BE2C (cell line): ENCODE data around the gene NFS1.
"Not testable (repeated sequence)": the region's sequence is repeated elsewhere in the genome, so short reads cannot be mapped to it uniquely, and the experiment has no call there.

ENCODE experiments used
- DNase-seq: peaks from one replicate; pipeline ENCODE4 v3.0.0-alpha.2; 2020
- H3K27me3 ChIP-seq: fragments of 250-450 bp; sonication (Bioruptor Pico); 2 replicates; pipeline ENCODE4 v1.5.1; 2020; ENCODE audit warnings: mild to moderate bottlenecking
- H3K36me3 ChIP-seq: fragments of 250-450 bp; sonication (Bioruptor Pico); 2 replicates; pipeline ENCODE4 v1.5.1; 2020; ENCODE audit warnings: mild to moderate bottlenecking
- H3K4me1 ChIP-seq: fragments of 250-450 bp; sonication (Bioruptor Pico); 2 replicates; pipeline ENCODE4 v1.5.1; 2020
- H3K4me3 ChIP-seq: 2 replicates; pipeline ENCODE4 v1.5.1; 2011; ENCODE audit warnings: low read depth, low read length
- H3K9me3 ChIP-seq: fragments of 250-450 bp; sonication (Bioruptor Pico); 2 replicates; pipeline ENCODE4 v1.5.1; 2020
- TF ChIP-seq, protein P1 (sequence below): IDR thresholded peaks from 2 replicates; pipeline ENCODE4 v1.5.1; 2012; ENCODE audit warnings: mild to moderate bottlenecking, low read depth, low read length

Gene NFS1

DNA sequence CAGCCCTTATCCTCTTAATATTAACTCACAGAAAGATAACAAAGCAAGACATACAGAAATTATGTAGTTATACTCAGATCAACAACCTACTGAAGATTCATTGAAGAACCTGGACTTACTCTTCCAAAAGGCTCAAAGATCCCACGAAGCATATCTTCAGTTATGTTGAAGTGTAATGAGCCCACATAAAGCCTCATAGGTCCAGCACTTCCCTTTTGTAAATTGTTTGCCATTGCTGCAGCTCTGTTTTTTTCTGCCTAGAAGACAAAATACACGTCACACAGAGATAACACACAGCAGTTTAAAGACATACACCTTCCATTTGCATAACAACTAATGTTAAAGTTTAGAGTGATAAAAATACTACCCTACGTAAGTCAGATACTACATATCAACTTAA, 22.5 kb upstream of the NFS1 start:
- peaks cover 98% of the 10 kb centered on the region for H3K36me3 ChIP-seq
- H3K27me3 ChIP-seq: no peaks in the 10 kb centered on the region
- no peak for DNase-seq
- H3K4me1 ChIP-seq: no peaks in the 10 kb centered on the region
- TF ChIP-seq, protein P1, sequence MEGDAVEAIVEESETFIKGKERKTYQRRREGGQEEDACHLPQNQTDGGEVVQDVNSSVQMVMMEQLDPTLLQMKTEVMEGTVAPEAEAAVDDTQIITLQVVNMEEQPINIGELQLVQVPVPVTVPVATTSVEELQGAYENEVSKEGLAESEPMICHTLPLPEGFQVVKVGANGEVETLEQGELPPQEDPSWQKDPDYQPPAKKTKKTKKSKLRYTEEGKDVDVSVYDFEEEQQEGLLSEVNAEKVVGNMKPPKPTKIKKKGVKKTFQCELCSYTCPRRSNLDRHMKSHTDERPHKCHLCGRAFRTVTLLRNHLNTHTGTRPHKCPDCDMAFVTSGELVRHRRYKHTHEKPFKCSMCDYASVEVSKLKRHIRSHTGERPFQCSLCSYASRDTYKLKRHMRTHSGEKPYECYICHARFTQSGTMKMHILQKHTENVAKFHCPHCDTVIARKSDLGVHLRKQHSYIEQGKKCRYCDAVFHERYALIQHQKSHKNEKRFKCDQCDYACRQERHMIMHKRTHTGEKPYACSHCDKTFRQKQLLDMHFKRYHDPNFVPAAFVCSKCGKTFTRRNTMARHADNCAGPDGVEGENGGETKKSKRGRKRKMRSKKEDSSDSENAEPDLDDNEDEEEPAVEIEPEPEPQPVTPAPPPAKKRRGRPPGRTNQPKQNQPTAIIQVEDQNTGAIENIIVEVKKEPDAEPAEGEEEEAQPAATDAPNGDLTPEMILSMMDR: no peak
- H3K4me3 ChIP-seq: no peak overlapping the region
- no peaks in the 10 kb centered on the region for H3K9me3 ChIP-seq

- DNase-seq: no peak
- Histone ChIP-seq H3K9me3 (no peaks in the 10 kb centered on the region), H3K27me3 (no peaks in the 10 kb centered on the region), H3K4me3 (no peak overlapping the region), H3K4me1 (no peaks in the 10 kb centered on the region), H3K36me3 (peaks cover 98% of the 10 kb centered on the region)
- TF ChIP-seq, protein P1: no peak
These were observed 22.1 kb upstream of the NFS1 start for GRCh38 chr20:35721219-35721618.

GRCh38 chr20:35720165-35721123, 21.3 kb upstream of the NFS1 start:
- Histone ChIP-seq H3K36me3 (peaks cover 98% of the 10 kb centered on the region), H3K4me3 (no peak overlapping the region), H3K27me3 (no peaks in the 10 kb centered on the region), H3K4me1 (no peaks in the 10 kb centered on the region), H3K9me3 (no peaks in the 10 kb centered on the region)
- no peak for DNase-seq
- TF ChIP-seq, protein P1: no peak

DNA sequence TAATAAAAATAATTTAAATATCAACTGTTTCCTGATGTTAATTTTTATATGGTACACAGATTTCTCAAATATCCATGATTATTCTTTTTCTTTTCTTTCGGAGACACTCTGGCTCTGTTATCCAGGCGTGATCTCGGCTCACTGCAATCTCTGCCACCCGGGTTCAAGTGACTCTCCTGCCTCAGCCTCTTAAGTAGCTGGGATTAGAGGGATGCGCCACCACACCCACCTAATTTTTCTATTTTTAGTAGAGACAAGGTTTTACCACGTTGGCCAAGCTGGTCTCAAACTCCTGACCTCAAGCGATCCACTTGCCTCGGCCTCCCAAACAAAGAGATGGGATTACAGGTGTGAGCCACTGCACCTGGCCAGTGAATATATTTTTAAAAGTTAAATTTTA, 20.6 kb upstream of the NFS1 start:
- H3K27me3 ChIP-seq: no peaks in the 10 kb centered on the region
- H3K9me3 ChIP-seq: no peaks in the 10 kb centered on the region
- DNase-seq: no peak
- no peaks in the 10 kb centered on the region for H3K4me1 ChIP-seq
- TF ChIP-seq, protein P1: no peak
- H3K36me3 ChIP-seq: peaks cover 98% of the 10 kb centered on the region
- no peak overlapping the region for H3K4me3 ChIP-seq

DNA sequence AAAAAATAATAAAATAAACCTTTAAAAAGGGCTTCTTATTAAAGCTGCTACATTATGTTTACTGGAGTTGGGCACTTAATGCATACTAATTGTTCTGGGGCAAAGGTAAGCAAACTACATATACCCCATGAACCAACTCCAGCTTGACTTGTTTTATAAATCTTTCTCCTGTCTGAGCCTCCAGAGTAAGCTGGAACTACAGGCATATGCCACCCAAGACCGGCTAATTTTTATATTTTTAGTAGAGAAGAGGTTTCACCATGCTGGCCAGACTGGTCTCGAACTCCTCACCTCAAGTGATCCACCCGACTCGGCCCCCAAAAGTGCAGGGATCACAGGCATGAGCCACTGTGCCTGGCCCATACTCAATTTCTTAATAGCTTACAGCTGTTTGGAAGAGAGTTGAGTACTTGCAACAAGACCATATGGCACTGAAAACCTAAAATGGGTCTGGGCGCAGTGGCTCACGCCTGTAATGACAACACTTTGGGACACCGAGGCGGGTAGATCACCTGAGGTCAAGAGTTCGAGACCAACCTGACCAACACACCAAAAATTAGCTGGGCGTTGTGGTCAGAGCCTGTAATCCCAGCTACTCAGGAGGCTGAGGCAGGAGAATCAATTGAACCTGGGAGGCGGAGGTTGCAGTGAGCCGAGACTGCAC, 20.0 kb upstream of the NFS1 start:
- Histone ChIP-seq H3K9me3 (no peaks in the 10 kb centered on the region), H3K4me1 (no peaks in the 10 kb centered on the region), H3K4me3 (no peak overlapping the region), H3K27me3 (no peaks in the 10 kb centered on the region), H3K36me3 (peaks cover 98% of the 10 kb centered on the region)
- TF ChIP-seq, protein P1: no peak
- no peak for DNase-seq

DNA sequence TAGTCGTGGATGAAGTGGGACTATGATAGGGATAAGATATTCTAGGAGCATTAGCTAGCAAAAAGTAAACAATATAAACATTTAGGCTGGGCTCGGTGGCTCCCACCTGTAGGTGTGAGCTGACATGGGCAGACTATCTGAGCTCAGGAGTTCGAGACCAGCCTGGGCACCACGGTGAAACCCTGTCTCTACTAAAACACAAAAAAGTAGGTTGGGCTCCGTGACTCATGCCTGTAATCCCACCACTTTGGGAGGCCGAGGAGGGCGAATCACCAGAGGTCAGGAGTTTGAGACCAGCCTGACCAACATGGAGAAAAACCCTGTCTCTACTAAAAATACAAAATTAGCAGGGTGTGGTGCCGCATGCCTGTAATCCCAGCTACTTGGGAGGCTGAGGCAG, 19.2 kb upstream of the NFS1 start:
- not testable (repeated sequence) for H3K9me3 ChIP-seq, H3K4me1 ChIP-seq, DNase-seq, H3K27me3 ChIP-seq, H3K4me3 ChIP-seq
- H3K36me3 ChIP-seq: peaks cover 98% of the 10 kb centered on the region
